ENCODE measurements around the gene ATG4B.

The ATG4B gene

DNA sequence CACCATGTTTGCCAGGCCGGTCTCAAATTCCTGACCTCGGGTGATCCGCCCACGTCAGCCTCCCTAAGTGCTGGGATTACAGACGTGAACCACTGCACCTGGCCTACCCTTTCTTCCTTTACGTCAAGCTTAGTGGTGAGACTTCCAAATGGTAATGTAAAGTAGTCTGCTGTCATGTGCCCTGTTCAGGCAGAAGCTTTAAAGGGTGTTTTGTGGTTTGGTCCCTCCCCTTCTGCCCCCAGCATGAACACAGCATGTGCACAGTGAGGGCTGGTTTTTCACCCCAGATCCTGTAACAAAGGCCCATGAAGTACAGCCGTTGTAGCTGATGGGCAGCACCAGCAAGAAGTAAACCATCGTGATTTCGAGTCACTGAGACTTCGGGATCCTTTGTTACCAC lies 51.8 kb downstream of the ATG4B start:
- TF ChIP-seq, protein P1, sequence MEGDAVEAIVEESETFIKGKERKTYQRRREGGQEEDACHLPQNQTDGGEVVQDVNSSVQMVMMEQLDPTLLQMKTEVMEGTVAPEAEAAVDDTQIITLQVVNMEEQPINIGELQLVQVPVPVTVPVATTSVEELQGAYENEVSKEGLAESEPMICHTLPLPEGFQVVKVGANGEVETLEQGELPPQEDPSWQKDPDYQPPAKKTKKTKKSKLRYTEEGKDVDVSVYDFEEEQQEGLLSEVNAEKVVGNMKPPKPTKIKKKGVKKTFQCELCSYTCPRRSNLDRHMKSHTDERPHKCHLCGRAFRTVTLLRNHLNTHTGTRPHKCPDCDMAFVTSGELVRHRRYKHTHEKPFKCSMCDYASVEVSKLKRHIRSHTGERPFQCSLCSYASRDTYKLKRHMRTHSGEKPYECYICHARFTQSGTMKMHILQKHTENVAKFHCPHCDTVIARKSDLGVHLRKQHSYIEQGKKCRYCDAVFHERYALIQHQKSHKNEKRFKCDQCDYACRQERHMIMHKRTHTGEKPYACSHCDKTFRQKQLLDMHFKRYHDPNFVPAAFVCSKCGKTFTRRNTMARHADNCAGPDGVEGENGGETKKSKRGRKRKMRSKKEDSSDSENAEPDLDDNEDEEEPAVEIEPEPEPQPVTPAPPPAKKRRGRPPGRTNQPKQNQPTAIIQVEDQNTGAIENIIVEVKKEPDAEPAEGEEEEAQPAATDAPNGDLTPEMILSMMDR (IDR thresholded peaks at IDR 0.05; ENCODE audit: extremely low read depth, missing control alignments) = no peak
- DNase-seq (ENCODE audit: low spot score) = no peak

DNA sequence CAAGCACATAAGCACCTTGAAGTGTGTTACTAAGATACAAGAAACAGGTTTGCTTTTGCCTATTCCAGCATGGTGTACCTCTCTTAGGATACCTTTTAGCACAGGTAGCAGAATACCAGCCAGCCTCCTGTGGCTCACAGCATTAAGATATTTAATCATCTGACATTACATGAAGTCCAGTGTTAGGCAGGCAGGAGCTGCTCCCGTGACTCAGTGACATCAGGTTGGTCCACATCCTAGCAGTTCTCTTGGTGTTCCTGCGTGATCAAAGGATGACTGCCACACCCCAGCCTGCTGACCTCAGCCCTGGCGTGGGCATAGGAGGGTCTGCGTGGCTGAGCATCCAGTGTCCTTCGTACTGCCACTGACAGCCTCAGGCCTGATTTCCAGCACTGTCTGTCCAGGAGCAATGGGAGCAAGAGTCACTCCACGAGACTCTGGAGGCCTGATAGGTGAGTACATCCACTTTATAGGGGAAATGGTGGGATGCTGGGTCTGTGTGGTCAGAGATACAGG lies 52.8 kb downstream of the ATG4B start:
- TF ChIP-seq, protein P1 (IDR thresholded peaks at IDR 0.05; ENCODE audit: extremely low read depth, missing control alignments) = no peak

DNA sequence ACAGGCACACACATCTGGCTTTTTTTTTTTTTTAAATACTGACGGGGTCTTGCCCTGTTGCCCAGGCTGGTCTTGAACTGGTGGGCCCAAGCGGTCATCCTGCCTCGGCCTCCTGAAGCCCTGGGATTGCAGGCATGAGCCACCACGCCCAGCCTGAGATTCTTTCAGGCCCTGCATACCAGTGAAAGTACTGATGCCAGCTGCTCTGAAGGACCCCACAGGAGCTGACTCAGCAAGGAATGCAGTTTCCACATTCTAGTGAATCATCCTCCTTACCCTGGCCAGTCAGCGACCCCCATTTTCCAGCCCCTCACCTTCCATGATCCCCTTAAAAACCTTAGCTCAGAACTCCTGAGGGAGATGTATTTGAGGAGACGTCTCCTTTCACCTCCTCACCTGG lies 55.0 kb downstream of the ATG4B start:
- TF ChIP-seq, protein P1 (IDR thresholded peaks at IDR 0.05; ENCODE audit: extremely low read depth, missing control alignments) = no peak
- no peak for DNase-seq (ENCODE audit: low spot score)

More for the DNA sequence above, 52.8 kb downstream of the ATG4B start:
- DNase-seq (ENCODE audit: low spot score) = no peak

DNA sequence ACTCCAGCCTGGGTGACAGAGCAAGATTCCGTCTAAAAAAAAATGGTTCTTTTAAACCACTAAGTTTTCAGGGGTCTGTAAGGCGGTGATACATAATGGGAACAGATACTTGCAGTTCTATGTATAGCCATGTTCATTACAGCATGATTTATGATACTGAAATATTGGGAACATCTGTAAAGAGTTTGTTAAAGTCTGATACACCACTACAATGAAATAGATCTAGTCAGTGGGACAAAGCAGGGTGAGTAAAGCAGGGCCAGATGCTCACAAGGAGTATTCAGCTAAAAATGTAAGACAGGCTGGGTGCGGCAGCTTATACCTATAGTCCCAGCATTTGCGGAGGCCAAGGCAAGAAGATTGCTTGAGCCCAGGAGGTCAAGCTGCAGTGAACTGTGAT lies 58.2 kb downstream of the ATG4B start:
- TF ChIP-seq, protein P1 (IDR thresholded peaks at IDR 0.05; ENCODE audit: extremely low read depth, missing control alignments) = no peak
- DNase-seq (ENCODE audit: low spot score) = no peak

DNA sequence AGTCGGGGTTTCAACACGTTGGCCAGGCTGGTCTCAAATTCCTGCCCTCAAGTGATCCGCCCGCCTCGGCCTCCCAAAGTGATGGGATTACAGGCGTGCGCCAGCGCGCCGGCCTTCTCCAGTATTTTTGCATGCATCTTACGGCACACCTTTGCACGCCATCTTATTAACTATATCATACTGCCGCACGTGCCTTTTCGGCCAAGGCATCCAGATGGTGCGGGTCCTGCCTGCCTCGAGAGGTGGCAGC lies 63.6 kb downstream of the ATG4B start:
- TF ChIP-seq, protein P1 (IDR thresholded peaks at IDR 0.05; ENCODE audit: extremely low read depth, missing control alignments) = no peak
- no peak for DNase-seq (ENCODE audit: low spot score)

DNA sequence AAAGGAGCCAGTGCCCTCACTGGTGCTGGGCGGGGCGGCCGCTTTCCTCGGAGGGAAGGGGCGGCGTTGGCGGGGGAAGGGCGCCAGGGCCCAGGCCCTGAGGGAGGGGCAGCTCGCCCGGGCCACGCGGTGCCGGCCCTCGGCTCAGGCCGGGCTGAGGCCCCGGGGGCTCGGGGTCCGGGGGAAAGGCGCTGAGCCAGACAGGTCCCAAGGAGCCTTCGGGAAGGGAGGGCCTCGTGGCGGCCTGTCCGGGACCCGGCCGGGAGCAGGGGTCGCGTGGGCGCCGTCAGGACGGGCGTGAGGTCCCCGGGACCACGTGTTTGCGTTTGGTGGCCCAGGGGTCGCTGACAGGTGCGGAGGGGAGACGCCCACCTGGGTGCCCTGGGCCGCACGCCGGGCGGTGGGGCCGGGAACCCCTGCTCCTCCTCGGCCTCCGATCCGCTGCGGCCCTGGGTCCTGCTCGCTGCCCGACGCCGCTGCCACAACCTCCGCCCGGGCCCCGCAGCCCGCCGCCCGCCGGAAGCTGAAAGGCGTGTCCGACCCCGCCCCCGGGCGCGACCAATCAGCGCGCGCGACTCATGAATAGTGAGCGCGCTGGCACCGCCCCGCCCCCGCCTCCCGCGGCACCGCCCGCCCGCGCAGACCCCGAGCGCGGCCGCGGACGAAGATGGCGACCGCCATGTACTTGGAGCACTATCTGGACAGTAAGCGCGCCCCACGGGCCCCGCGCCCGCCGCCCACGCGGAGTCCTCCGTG lies 64.1 kb downstream of the ATG4B start, which contains the start of gene ING5:
Gene ING5, plus strand, starts transcription at position 641 of the 756 bp plus-strand sequence. Its CDS starts 27 bp downstream, at position 668.
- DNase-seq (ENCODE audit: low spot score) = peak; percentile 95
- TF ChIP-seq, protein P1 (IDR thresholded peaks at IDR 0.05; ENCODE audit: extremely low read depth, missing control alignments) = no peak

DNA sequence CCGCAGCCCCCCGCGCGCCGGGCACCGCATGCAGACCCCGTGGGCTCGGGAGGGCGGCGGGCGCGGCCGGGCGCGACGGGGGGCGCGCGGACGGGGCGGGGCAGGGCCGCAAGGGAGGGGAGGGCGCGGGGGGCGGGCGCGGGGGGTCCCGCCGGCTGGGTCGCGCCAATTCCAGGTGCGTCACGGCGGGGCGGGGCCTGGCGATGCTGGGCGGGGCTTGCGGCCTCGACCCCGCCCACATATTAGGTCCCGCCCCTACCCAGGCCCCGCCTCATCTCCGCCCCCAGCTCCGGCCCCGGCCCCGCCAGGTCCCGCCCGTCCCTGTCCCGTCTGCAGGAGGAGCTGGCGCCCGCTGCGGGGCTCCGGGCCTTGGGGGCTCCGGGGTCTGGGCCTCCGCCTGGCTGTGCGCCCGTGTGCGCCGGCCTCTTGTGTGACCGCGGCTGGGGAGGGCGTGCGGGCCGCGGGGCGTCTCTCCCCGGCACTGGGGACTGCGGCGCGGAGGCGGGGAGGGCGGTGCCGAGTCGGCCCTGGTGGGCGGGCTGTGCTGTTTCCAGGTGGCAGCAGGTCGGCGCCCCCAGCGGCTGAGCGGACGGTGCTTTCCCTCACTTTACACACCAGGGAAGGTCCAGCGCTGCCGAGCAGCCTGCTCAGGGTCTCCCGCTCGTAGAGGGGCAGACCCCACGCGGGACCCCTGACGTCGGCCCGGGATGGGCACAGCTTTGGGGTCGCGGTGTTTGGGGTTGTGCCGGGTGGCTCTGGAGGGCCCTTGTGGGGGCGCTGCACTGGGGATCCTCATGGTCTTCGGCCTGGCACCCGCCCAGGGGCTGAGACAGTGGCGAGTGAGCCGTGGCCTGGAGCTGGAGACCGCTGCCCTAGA lies 64.9 kb downstream of the ATG4B start:
- TF ChIP-seq, protein P1 (IDR thresholded peaks at IDR 0.05; ENCODE audit: extremely low read depth, missing control alignments) = peak; percentile 35
- peak; percentile 96 for DNase-seq (ENCODE audit: low spot score)

Data from GM20000 (cell line).